ENCODE measurements around the gene KLHL15. TPM values are rescaled to one million over a fixed set of nuclear protein-coding genes. Genes with fewer than 3 reads are reported as not detected.

KLHL15 gene
- total and polyA plus RNA-seq, 3 experiments from 2014 or later = 3.6 to 8.7 (median 8.6) TPM

GRCh38 chrX:23992431-23992830, 34.6 kb downstream of the KLHL15 start:
- Mint-ChIP-seq H3K36me3 (peaks cover 6 to 49% (median 7%) of the 10 kb centered on the region in 3 donors), H3K4me1 (peaks cover 0 to 23% (median 3%) of the 10 kb centered on the region in 3 donors), H3K27ac (no peak overlapping the region), H3K4me3 (no peak overlapping the region), H3K9me3 (no peaks in the 10 kb centered on the region), H3K27me3 (peaks cover 0 to 5% of the 10 kb centered on the region in 2 donors)
- Histone ChIP-seq H3K36me3 (ENCODE audit: insufficient read depth, low read length) (no peaks in the 10 kb centered on the region), H3K4me3 (ENCODE audit: low read length) (no peak overlapping the region), H3K27me3 (ENCODE audit: insufficient read depth, low read length, poor library complexity, severe bottlenecking) (no peaks in the 10 kb centered on the region), H3K27ac (ENCODE audit: low read depth, low read length) (no peak overlapping the region), H3K4me1 (ENCODE audit: insufficient read depth, low read length) (no peaks in the 10 kb centered on the region), H3K9me3 (ENCODE audit: low read length) (no peaks in the 10 kb centered on the region)
- DNase-seq = no peak
- ChIA-PET POLR2A (interaction anchor here (0.9 kb wide), 1 partner anchor 40 kb away, joined by 3 read pairs; no protein-coding TSS in a partner anchor), CTCF (interaction anchor here (0.9 to 1.1 kb wide), 4 partner anchors 61 to 85 kb away, joined by 3 to 4 read pairs (median 3); partner anchors contain the start of genes APOO and CXorf58)

- no peak for DNase-seq
- no peak overlapping the region for H3K27ac ChIP-seq (ENCODE audit: low read depth, low read length)
- no peaks in the 10 kb centered on the region for H3K9me3 Mint-ChIP-seq
- peaks cover 0 to 5% of the 10 kb centered on the region in 2 donors for H3K27me3 Mint-ChIP-seq
- H3K36me3 Mint-ChIP-seq = peaks cover 6 to 51% (median 7%) of the 10 kb centered on the region in 3 donors
- ChIA-PET CTCF (no interaction called here), POLR2A (interaction anchor here (0.6 kb wide), 1 partner anchor 52 kb away, joined by 3 read pairs; no protein-coding TSS in a partner anchor)
- no peaks in the 10 kb centered on the region for H3K4me1 ChIP-seq (ENCODE audit: insufficient read depth, low read length)
- peak overlapping the region in 2 of 8 donors; percentile 6 to 45 for H3K27ac Mint-ChIP-seq
- H3K4me1 Mint-ChIP-seq = peaks cover 5 to 32% (median 10%) of the 10 kb centered on the region in 3 donors
- H3K36me3 ChIP-seq (ENCODE audit: insufficient read depth, low read length) = no peaks in the 10 kb centered on the region
- H3K4me3 Mint-ChIP-seq = no peak overlapping the region
- no peaks in the 10 kb centered on the region for H3K27me3 ChIP-seq (ENCODE audit: insufficient read depth, low read length, poor library complexity, severe bottlenecking)
- H3K9me3 ChIP-seq (ENCODE audit: low read length) = no peaks in the 10 kb centered on the region
- H3K4me3 ChIP-seq (ENCODE audit: low read length) = no peak overlapping the region
These were observed 36.5 kb downstream of the KLHL15 start for GRCh38 chrX:23990455-23990854.

- Mint-ChIP-seq H3K27ac (no peak overlapping the region), H3K9me3 (no peaks in the 10 kb centered on the region), H3K4me3 (no peak overlapping the region), H3K36me3 (peaks cover 6 to 53% (median 7%) of the 10 kb centered on the region in 3 donors), H3K4me1 (peaks cover 5 to 32% (median 10%) of the 10 kb centered on the region in 3 donors), H3K27me3 (peaks cover 0 to 5% of the 10 kb centered on the region in 2 donors)
- no peaks in the 10 kb centered on the region for H3K9me3 ChIP-seq (ENCODE audit: low read length)
- DNase-seq = no peak
- CTCF ChIA-PET = no interaction called here
- no peaks in the 10 kb centered on the region for H3K36me3 ChIP-seq (ENCODE audit: insufficient read depth, low read length)
- H3K27ac ChIP-seq (ENCODE audit: low read depth, low read length) = no peak overlapping the region
- no peak overlapping the region for H3K4me3 ChIP-seq (ENCODE audit: low read length)
- POLR2A ChIA-PET = no interaction called here
- H3K4me1 ChIP-seq (ENCODE audit: insufficient read depth, low read length) = no peaks in the 10 kb centered on the region
- no peaks in the 10 kb centered on the region for H3K27me3 ChIP-seq (ENCODE audit: insufficient read depth, low read length, poor library complexity, severe bottlenecking)
These were observed 37.3 kb downstream of the KLHL15 start for GRCh38 chrX:23989689-23990088.

DNA sequence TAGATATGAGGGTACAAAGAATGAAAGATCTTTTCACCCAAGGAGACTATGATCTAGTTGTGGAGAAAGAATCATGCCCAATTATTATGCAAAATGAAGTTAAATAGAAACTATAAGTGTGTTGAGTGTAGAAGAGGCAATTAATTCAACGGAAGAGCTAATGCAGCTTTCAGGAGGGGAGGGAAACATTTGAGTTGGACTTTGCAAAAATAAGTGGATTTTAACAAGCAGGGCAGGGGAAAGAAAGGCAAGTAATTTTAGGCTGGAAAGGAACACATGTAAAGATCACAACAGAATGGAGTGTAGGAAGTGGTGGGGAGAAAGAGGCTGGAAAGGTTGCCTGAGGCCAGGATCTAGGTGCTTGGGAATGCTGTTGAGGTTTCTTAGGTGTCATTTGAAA, 44.1 kb downstream of the KLHL15 start:
- DNase-seq = no peak
- peaks cover 0 to 4% of the 10 kb centered on the region in 2 donors for H3K27me3 Mint-ChIP-seq
- H3K36me3 Mint-ChIP-seq = peaks cover under 1 to 30% (median 9%) of the 10 kb centered on the region in 3 donors
- H3K4me1 Mint-ChIP-seq = peaks cover 2 to 12% (median 10%) of the 10 kb centered on the region in 3 donors
- Histone ChIP-seq H3K27me3 (ENCODE audit: insufficient read depth, low read length, poor library complexity, severe bottlenecking) (no peaks in the 10 kb centered on the region), H3K9me3 (ENCODE audit: low read length) (no peaks in the 10 kb centered on the region), H3K36me3 (ENCODE audit: insufficient read depth, low read length) (no peaks in the 10 kb centered on the region), H3K4me3 (ENCODE audit: low read length) (no peak overlapping the region), H3K4me1 (ENCODE audit: insufficient read depth, low read length) (no peaks in the 10 kb centered on the region), H3K27ac (ENCODE audit: low read depth, low read length) (no peak overlapping the region)
- H3K27ac Mint-ChIP-seq = peak overlapping the region in 1 of 8 donors; percentile 69
- H3K4me3 Mint-ChIP-seq = no peak overlapping the region
- POLR2A ChIA-PET = no interaction called here
- H3K9me3 Mint-ChIP-seq = no peaks in the 10 kb centered on the region
- CTCF ChIA-PET = no interaction called here

DNA sequence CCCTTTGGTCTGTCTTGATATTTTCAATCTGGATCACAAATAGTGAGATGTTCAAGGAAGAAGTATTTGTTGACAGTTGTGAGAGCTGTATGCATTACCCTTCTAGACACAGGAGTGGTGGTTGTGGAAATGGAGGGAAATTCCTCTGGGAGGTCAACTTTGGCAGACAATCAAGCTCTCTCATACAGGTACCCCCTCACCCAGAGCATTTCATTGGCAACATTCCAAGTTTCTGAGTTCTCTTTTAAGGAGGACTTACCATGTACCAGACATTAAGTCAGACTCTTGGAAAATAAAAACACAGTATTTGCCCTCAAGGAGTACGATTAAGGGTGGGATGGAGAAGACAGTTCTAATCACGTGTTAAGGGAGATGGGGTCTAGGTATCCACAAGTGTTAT, 45.3 kb downstream of the KLHL15 start:
- POLR2A ChIA-PET = no interaction called here
- H3K4me1 Mint-ChIP-seq = peaks cover 2 to 12% (median 7%) of the 10 kb centered on the region in 3 donors
- H3K4me3 Mint-ChIP-seq = no peak overlapping the region
- peaks cover 0 to 4% of the 10 kb centered on the region in 2 donors for H3K27me3 Mint-ChIP-seq
- CTCF ChIA-PET = no interaction called here
- Histone ChIP-seq H3K27ac (ENCODE audit: low read depth, low read length) (no peak overlapping the region), H3K36me3 (ENCODE audit: insufficient read depth, low read length) (no peaks in the 10 kb centered on the region), H3K4me3 (ENCODE audit: low read length) (no peak overlapping the region), H3K4me1 (ENCODE audit: insufficient read depth, low read length) (no peaks in the 10 kb centered on the region), H3K9me3 (ENCODE audit: low read length) (no peaks in the 10 kb centered on the region), H3K27me3 (ENCODE audit: insufficient read depth, low read length, poor library complexity, severe bottlenecking) (no peaks in the 10 kb centered on the region)
- H3K9me3 Mint-ChIP-seq = no peaks in the 10 kb centered on the region
- peaks cover 0 to 21% (median 8%) of the 10 kb centered on the region in 3 donors for H3K36me3 Mint-ChIP-seq
- DNase-seq = no peak
- H3K27ac Mint-ChIP-seq = peak overlapping the region in 1 of 8 donors; percentile 54

DNA sequence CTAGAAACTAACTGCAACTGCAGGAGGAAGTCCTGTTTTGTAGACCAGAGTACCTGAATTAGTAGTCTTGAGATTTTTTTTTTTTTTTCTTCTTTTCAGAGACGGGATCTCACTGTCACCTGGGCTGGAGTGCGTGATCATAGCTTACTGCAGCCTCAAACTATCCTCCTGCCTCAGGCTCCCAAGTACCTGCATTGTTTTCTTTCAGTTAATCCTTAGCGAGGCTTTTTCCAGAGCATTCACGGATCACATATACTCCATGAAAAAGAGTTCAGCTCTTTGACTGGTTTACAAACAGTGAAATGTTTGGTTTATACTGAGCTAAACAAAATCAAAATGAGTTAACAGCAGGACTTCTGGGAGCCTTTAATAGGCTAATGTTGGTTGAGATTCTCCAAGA, 45.8 kb downstream of the KLHL15 start:
- H3K4me3 ChIP-seq (ENCODE audit: low read length) = no peak overlapping the region
- peaks cover 2 to 7% (median 2%) of the 10 kb centered on the region in 3 donors for H3K4me1 Mint-ChIP-seq
- H3K27me3 ChIP-seq (ENCODE audit: insufficient read depth, low read length, poor library complexity, severe bottlenecking) = no peaks in the 10 kb centered on the region
- H3K9me3 Mint-ChIP-seq = no peaks in the 10 kb centered on the region
- CTCF ChIA-PET = no interaction called here
- no peak overlapping the region for H3K4me3 Mint-ChIP-seq
- H3K27ac ChIP-seq (ENCODE audit: low read depth, low read length) = no peak overlapping the region
- H3K27ac Mint-ChIP-seq = no peak overlapping the region
- H3K9me3 ChIP-seq (ENCODE audit: low read length) = no peaks in the 10 kb centered on the region
- H3K4me1 ChIP-seq (ENCODE audit: insufficient read depth, low read length) = no peaks in the 10 kb centered on the region
- H3K27me3 Mint-ChIP-seq = peaks cover 0 to 4% of the 10 kb centered on the region in 2 donors
- POLR2A ChIA-PET = no interaction called here
- peaks cover 0 to 17% (median 7%) of the 10 kb centered on the region in 3 donors for H3K36me3 Mint-ChIP-seq
- DNase-seq = no peak
- H3K36me3 ChIP-seq (ENCODE audit: insufficient read depth, low read length) = no peaks in the 10 kb centered on the region

GRCh38 chrX:23980011-23980441, 47.0 kb downstream of the KLHL15 start:
- POLR2A ChIA-PET = no interaction called here
- peaks cover 0 to 6% of the 10 kb centered on the region in 2 donors for H3K27me3 Mint-ChIP-seq
- H3K9me3 Mint-ChIP-seq = no peaks in the 10 kb centered on the region
- no peak for DNase-seq
- H3K36me3 Mint-ChIP-seq = peaks cover 0 to 12% (median 7%) of the 10 kb centered on the region in 3 donors
- H3K36me3 ChIP-seq (ENCODE audit: insufficient read depth, low read length) = no peaks in the 10 kb centered on the region
- H3K4me3 Mint-ChIP-seq = peak overlapping the region in 1 of 7 donors; percentile 32
- no peak overlapping the region for H3K27ac ChIP-seq (ENCODE audit: low read depth, low read length)
- H3K27me3 ChIP-seq (ENCODE audit: insufficient read depth, low read length, poor library complexity, severe bottlenecking) = no peaks in the 10 kb centered on the region
- no peak overlapping the region for H3K4me3 ChIP-seq (ENCODE audit: low read length)
- H3K9me3 ChIP-seq (ENCODE audit: low read length) = no peaks in the 10 kb centered on the region
- peaks cover 0 to 4% (median 0%) of the 10 kb centered on the region in 3 donors for H3K4me1 Mint-ChIP-seq
- no peaks in the 10 kb centered on the region for H3K4me1 ChIP-seq (ENCODE audit: insufficient read depth, low read length)
- no peak overlapping the region for H3K27ac Mint-ChIP-seq
- CTCF ChIA-PET = no interaction called here

DNA sequence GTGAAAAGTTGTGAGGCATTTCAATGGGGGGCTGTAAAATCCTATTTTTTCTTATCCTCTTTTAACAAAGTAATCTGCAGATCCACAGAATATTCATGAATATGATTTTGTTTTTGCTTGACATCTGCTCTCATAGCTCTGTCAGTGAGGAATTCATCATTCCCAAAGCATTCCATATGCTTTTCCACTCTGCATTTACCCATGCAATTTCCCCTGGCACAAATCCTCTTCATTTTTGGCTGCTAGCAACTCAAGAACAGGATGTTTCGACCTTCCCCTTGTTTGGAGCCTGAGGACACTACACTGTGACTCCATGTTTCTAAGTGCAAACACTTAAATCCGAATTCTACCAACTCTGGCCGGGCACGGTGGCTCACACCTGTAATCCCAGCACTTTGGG, 48.5 kb downstream of the KLHL15 start:
- no peaks in the 10 kb centered on the region for H3K9me3 Mint-ChIP-seq

More for the DNA sequence above, 48.5 kb downstream of the KLHL15 start:
- ChIA-PET POLR2A (interaction anchor here (0.6 kb wide), 1 partner anchor 91 kb away, joined by 3 read pairs; no protein-coding TSS in a partner anchor), CTCF (no interaction called here)
- Mint-ChIP-seq H3K27ac (no peak overlapping the region), H3K4me1 (peaks cover 0 to 4% (median 0%) of the 10 kb centered on the region in 3 donors), H3K27me3 (peaks cover 0 to 6% of the 10 kb centered on the region in 2 donors), H3K4me3 (no peak overlapping the region), H3K36me3 (peaks cover 0 to 11% (median 7%) of the 10 kb centered on the region in 3 donors)
- Histone ChIP-seq H3K9me3 (ENCODE audit: low read length) (no peaks in the 10 kb centered on the region), H3K4me1 (ENCODE audit: insufficient read depth, low read length) (no peaks in the 10 kb centered on the region), H3K27ac (ENCODE audit: low read depth, low read length) (no peak overlapping the region), H3K36me3 (ENCODE audit: insufficient read depth, low read length) (no peaks in the 10 kb centered on the region), H3K27me3 (ENCODE audit: insufficient read depth, low read length, poor library complexity, severe bottlenecking) (no peaks in the 10 kb centered on the region), H3K4me3 (ENCODE audit: low read length) (no peak overlapping the region)
- no peak for DNase-seq
